Measurements from ENCODE around the gene COL6A3. TPM values are rescaled to one million over a fixed set of nuclear protein-coding genes. Genes with fewer than 3 reads are reported as not detected.

COL6A3 gene
- total RNA-seq, 1 donor from 2014 or later = 264 TPM

DNA sequence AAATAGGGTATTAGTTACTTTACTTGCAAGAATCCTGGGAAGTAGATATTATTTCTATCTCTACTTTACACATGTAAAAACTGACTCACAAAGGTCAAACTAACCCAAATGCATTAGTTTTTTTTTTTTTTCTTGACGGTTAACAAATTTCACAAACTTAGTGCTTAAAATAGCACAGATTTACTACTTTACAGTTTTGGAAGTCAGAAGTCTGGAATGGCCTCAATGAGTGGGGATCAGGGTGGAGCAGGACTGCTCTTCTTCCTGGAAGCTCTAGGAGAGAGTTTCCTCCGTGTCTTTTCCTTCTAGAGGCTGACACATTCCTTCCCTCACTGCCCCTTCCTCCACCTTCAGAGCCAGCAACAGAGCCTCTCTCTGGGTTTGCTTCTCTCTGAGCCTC, 117.2 kb downstream of the COL6A3 start:
- no peak overlapping the region for H3K4me3 Mint-ChIP-seq (ENCODE audit: unreplicated experiment)
- DNase-seq (ENCODE audit: low spot score) = no peak
- H3K9me3 Mint-ChIP-seq (ENCODE audit: low read depth) = no peaks in the 10 kb centered on the region
- H3K27ac Mint-ChIP-seq (ENCODE audit: unreplicated experiment) = peak overlapping the region; percentile 81
- no peaks in the 10 kb centered on the region for H3K27me3 Mint-ChIP-seq (ENCODE audit: low read depth)
- no peak for TF ChIP-seq CTCF (IDR thresholded peaks at IDR 0.05)
- peaks cover 67% of the 10 kb centered on the region for H3K4me1 Mint-ChIP-seq (ENCODE audit: low read depth)
- no peaks in the 10 kb centered on the region for H3K36me3 Mint-ChIP-seq (ENCODE audit: low read depth)

DNA sequence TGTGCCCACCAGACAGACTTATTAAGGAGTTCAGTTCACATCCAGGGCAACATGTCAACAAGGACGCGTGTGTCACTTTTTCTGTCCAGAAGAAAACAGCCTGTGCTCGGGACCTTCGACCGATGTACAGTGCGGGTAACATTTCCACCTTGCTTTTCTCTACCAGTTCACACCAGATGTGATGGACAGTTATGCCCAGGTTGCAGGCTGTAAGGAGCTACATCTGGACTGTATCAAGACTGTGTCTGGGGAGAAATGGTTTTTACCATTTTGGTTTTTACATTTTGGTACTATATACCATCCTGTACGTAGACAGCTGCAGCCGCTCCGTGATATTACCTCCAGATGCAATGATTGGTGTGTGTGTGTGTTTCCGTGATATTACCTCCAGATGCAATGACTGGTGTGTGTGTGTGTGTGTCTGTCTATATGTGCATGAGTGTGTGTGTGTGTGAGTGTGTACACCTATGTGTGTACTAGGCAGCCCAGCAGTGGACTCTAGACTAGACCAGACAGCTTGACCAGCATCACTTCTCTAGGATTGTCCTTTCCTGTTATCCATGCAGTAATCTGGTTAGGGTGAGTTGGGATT, 118.0 kb downstream of the COL6A3 start:
- H3K9me3 Mint-ChIP-seq (ENCODE audit: low read depth) = no peaks in the 10 kb centered on the region
- H3K36me3 Mint-ChIP-seq (ENCODE audit: low read depth) = no peaks in the 10 kb centered on the region
- no peaks in the 10 kb centered on the region for H3K27me3 Mint-ChIP-seq (ENCODE audit: low read depth)
- no peak overlapping the region for H3K27ac Mint-ChIP-seq (ENCODE audit: unreplicated experiment)
- no peak for DNase-seq (ENCODE audit: low spot score)
- no peak overlapping the region for H3K4me3 Mint-ChIP-seq (ENCODE audit: unreplicated experiment)
- H3K4me1 Mint-ChIP-seq (ENCODE audit: low read depth) = peaks cover 75% of the 10 kb centered on the region
- no peak for TF ChIP-seq CTCF (IDR thresholded peaks at IDR 0.05)

DNA sequence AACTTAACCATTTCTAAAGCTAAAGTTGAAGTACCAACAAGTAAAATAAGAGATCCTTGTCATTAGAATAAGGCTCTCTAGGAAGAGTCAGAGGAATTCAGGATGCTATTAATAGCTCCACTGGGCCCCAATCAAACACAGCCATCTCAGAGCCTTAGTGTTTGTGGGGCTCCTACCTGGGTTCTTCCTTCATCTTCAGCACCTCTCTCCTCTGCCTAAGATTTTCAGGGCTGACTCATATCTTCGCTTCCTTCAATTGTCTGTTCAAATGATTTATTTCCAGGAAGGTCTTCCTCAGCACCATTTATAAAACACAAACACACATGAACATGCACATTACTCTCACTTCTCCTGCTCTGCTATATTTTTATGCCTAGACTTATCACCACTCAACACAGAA, 119.5 kb downstream of the COL6A3 start:
- peak overlapping the region; percentile 89 for H3K27ac Mint-ChIP-seq (ENCODE audit: unreplicated experiment)
- H3K4me1 Mint-ChIP-seq (ENCODE audit: low read depth) = peaks cover 74% of the 10 kb centered on the region

DNA sequence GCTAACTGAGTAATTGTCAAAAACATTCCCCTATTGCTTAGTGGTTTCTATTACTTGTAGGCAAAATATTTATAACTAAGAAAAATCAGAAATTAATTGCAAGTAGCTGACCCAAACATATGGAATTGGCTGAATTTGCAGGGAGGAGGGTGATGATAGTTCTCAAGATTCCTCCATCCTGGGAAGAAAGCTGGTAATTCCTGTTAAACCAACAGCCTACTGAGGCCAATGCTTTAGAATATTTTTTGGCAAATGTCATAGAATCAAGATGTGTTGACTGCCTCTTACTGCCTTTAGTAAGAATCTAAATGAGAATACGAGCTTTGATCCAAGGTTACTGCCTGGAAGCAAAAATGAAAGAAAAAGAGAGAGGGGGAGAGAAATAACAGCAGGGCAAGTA, 120.0 kb downstream of the COL6A3 start:
- no peak overlapping the region for H3K4me3 Mint-ChIP-seq (ENCODE audit: unreplicated experiment)
- no peaks in the 10 kb centered on the region for H3K36me3 Mint-ChIP-seq (ENCODE audit: low read depth)
- H3K27ac Mint-ChIP-seq (ENCODE audit: unreplicated experiment) = peak overlapping the region; percentile 89
- no peak for TF ChIP-seq CTCF (IDR thresholded peaks at IDR 0.05)
- H3K4me1 Mint-ChIP-seq (ENCODE audit: low read depth) = peaks cover 71% of the 10 kb centered on the region
- no peaks in the 10 kb centered on the region for H3K9me3 Mint-ChIP-seq (ENCODE audit: low read depth)
- H3K27me3 Mint-ChIP-seq (ENCODE audit: low read depth) = no peaks in the 10 kb centered on the region
- DNase-seq (ENCODE audit: low spot score) = no peak

More for the DNA sequence above, 119.5 kb downstream of the COL6A3 start:
- H3K9me3 Mint-ChIP-seq (ENCODE audit: low read depth) = no peaks in the 10 kb centered on the region
- H3K27me3 Mint-ChIP-seq (ENCODE audit: low read depth) = no peaks in the 10 kb centered on the region
- no peak overlapping the region for H3K4me3 Mint-ChIP-seq (ENCODE audit: unreplicated experiment)
- no peaks in the 10 kb centered on the region for H3K36me3 Mint-ChIP-seq (ENCODE audit: low read depth)
- no peak for TF ChIP-seq CTCF (IDR thresholded peaks at IDR 0.05)
- DNase-seq (ENCODE audit: low spot score) = no peak

- Mint-ChIP-seq H3K4me3 (ENCODE audit: unreplicated experiment) (peak overlapping the region; percentile 64), H3K36me3 (ENCODE audit: low read depth) (peaks cover 3% of the 10 kb centered on the region), H3K4me1 (ENCODE audit: low read depth) (peaks cover 73% of the 10 kb centered on the region), H3K9me3 (ENCODE audit: low read depth) (peaks cover 9% of the 10 kb centered on the region), H3K27ac (ENCODE audit: unreplicated experiment) (peak overlapping the region; percentile 100), H3K27me3 (ENCODE audit: low read depth) (no peaks in the 10 kb centered on the region)
- TF ChIP-seq CTCF (IDR thresholded peaks at IDR 0.05) = no peak
- DNase-seq (ENCODE audit: low spot score) = peak; percentile 96
These were observed 122.7 kb downstream of the COL6A3 start for GRCh38 chr2:237291138-237291792.

Data from chondrocyte (in vitro differentiated cells).